Pulmonary artery endothelial cell (primary cell): ENCODE results near the gene WWOX. TPM values are rescaled to one million over a fixed set of nuclear protein-coding genes. Genes with fewer than 3 reads are reported as not detected.
"Not testable (repeated sequence)": the region's sequence is repeated elsewhere in the genome, so short reads cannot be mapped to it uniquely, and the experiment has no call there.

Experiments
- DNase-seq: peaks from one replicate; pipeline ENCODE4 v3.0.0-alpha.2; 2011; ENCODE audit warnings: low read depth, low spot score
- total RNA-seq: library from RNA; depleted of rRNA; stranded (reverse); fragments of >200 nt; gene quantifications from 2 replicates; pipeline ENCODE4 v1.2.3, GENCODE V29; 2014

The WWOX gene
- total RNA-seq, 1 donor from 2014 or later = 15.9 TPM

DNA sequence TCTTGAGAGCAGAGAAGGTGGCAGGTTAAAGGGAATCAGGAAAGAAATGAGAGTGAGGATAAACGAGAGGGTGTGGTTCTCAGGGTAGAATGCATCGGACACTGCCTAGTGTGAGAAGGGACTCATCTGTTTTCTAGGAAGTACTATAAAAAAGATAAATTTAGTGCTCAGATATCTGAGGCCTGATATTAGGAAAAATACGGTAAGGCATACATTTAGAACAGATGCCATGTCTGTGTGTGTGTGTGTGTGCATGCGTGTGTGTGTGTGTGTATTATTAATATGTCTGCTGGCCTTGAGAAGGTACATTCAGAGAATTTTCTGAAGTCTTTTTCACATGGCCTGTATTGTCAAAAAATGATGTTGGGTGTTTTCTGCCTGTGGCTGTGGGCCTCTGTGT, 1086.3 kb downstream of the WWOX start:
- no peak for DNase-seq

DNA sequence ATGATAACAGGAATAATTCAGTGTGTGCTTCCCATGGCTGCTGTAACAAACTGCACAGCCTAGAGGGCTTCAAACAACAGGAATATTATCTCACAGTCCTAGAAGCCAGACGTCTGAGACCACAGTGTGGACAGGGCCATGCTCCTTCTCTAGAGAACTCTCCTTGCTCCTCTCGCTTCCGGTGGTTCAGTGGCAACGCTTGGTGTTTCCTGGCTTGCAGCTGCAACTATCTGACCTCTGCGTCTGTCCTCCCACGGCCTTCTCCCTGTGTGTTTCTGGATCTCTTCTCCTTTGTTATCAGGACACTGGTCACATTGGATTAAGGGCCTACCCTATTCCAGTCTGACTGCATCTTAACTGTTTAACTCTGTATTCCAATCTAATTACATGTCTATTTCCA, 1086.7 kb downstream of the WWOX start:
- DNase-seq = no peak

DNA sequence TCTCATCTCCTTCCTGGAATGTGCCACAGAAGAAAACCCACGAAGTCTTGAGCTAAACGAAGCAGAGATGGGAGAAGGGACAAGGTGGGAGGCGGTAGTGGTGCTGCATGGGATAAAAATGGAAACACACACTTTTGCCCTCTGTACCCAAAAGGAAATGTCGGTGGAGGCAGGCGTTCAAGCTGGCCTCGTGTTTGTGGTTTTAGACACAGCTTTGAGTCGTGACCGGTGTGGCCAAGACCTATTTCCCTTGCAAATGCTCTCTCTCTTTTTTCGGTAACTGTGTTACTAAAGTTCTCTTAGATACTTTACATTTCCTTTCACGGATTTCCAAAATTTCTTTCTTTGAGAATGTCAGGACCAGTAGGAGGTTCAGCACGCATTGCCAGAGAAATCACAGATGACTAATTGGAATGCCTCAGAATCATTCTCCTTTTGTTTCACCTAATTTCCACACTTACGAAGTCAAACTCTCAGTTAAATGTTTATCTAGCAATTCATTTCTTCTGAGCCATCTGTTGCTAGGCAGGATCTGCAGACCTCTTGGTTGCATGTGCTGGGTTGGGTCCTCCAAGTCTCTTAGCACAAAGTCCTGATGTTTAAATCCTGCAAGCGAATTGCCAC, 1088.8 kb downstream of the WWOX start:
- DNase-seq = no peak

DNA sequence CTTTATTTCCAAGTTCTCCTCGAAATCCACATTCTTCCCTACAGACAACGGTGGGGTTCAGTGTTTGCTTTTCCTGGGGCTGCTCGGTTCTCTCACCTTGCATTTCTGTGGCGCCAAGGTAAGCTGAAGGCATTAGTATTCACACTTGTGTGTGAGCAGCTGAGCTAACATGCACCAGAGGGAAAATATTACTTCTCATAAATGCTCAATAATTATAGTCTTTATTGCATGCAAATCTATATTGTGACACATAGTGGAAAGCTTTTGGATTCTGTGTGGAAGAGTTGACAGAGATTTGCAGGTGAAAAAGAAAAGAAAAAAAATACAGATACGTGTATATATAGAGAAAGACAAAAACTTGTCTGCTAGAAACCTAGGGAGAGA, 1089.3 kb downstream of the WWOX start:
- DNase-seq = no peak

DNA sequence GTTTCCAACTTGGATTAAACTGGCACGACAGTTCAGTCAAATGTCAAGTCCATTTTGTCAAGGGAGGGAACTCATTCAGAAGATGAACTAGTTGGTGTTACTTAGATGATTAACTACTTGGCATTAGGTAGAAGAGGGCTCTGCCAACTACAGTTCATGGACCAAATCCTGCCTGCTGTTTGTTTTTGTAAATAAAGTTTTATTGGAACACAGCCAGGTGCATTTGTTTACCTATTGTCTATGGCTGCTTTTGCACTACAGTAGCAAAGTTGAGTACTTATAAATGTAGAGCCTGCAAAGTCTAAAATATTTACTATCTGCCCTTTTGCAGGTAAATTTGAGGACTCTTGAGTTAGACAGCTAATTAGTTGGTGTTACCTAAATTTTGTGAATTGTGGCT, 1091.1 kb downstream of the WWOX start:
- DNase-seq = no peak

DNA sequence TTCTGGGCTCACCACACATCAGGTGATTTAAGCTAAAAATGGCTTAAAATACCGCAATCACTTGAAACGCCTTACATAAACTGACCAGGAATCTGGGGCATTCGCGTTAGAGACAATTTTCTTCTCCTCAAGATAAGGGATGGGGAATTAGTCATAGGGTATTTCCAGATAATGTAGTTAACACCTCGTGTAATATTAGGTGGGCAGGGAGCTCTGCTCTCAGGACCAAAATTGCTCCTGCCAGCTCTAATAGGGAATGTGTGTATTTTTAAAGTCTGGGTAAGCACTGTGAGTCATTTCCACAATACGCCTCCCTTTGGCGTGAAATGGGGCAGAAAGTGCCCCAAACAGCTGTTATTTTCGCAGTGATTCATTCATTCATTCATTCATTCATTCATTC, 1092.5 kb downstream of the WWOX start:
- DNase-seq = no peak

DNA sequence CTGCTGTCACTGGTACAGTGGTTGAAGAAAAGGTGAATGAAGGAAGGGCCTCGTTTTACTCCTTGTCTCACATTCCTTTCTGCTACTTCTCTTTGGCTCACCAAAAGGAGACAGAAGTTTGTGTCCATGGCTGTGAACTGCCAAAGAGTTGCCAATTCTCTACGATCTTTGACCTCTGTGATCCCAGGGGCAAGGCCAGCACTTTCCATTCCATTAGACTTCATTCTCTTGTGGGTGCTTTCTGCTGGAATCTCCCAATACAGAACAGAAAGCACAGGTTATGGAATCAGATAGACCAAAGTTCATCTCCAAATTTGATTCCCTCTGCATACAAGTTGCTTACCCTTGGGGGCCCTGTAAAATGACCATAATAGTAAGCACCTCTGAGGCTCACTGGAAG, 1093.5 kb downstream of the WWOX start:
- DNase-seq = no peak

DNA sequence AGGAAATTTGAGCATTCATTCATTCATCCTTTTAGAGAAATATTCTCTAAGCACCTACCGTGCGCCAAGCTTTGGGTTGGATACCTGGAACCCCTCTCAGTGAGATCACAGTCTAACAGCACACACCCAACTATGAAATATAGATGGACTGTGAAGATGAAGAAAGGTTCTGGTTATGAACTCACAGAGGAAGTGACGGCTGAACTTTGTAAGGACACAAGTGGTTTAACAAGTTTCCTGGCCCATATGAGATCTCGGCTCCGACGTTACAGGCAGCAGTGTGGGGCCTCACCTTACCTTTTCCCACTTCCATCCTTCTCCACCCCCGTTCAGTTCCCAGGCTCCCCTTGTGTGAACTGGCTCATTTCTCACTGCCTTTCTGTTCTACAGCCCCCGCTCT, 1094.8 kb downstream of the WWOX start:
- no peak for DNase-seq

DNA sequence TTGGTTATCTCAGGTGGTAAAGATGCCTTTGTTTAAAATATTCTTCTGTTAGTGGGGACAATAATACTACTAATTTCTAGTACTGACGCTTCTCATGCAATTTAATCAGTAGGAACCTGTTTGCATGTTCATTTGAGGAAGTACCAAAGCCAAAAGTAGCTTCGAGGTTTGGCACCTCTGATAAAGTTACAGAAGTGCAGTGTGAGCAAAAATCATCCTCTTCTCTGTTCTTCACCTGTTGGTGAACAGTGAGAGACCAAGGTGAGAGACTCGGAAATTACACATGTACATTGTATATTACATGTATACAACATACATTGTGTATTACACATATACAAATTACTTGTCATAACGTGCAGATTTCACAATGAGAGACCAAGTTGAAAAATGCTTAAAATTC, 1096.5 kb downstream of the WWOX start:
- no peak for DNase-seq

DNA sequence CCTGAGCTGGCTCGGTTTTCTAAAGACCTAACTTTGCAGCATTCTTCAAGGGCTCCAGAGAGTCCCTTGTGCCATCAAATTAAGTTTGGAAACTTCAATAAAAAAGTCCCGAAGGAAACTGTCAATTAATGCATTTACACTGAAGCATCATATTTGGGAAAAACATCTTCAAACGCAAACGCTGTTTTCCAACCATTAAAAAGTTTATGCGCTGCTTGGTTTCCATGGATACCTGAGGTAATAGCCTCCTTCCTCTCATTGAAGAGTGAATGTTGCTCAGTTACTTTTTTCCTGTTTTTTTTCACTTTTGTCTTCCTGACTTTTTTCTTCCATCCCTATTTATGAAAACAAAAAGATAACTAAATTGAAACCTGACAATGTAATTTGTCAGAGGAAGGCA, 1102.0 kb downstream of the WWOX start:
- no peak for DNase-seq

DNA sequence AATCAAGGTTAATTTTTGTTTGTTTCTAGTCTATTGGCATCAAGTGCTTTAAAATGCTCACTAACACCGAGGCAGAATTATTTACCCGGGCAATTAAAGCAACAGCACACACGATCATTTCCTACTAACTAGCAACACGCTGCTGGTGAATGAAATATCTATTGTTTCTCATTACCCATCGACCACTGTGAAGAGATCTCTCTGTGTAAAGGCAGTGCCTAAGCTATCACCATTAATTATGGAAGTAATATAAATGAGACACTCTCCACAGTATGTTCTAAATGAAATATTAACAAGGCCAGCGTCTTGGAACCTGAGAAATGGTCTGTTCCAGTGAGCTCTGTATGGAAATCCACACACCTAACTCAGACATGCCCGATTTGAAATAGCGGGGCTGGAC, 1103.5 kb downstream of the WWOX start:
- no peak for DNase-seq

DNA sequence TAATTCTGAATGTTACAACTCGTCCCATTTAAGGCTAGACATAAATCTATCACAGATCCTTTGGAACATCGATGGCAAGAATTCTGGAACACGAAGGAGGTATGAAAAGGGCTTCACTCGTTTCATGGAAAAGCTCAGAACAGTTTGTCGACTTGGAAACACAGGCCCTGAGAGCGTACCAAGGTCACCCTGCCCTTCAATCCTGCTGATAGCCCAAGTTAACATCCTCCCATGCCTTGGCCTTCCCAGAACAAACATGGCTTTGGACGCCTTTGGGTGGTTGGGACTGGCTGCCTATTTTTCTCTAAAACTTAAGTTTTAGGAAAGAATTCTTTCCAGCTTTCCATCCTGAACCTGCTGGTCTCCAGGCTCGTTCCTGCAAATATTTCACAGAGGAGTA, 1105.0 kb downstream of the WWOX start:
- DNase-seq = no peak

DNA sequence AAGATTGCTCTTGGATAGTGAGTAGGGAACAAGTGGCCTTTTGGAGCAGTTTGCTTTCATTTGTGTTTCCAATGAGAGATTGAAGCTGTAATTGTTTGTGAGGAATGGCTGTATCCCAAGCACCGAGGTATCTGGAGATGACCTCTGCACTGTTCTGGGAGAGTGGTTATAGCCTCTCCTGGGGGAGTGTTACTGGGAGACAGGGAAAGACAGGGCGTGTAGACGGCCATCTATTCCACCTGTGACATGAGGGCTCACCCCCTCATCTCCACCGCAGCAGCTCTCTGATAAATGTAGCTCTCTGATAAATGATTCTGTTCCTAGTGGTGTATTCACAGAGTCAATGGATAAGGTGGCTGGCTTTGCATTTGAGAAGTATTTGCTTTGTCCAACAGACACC, 1107.4 kb downstream of the WWOX start:
- no peak for DNase-seq

DNA sequence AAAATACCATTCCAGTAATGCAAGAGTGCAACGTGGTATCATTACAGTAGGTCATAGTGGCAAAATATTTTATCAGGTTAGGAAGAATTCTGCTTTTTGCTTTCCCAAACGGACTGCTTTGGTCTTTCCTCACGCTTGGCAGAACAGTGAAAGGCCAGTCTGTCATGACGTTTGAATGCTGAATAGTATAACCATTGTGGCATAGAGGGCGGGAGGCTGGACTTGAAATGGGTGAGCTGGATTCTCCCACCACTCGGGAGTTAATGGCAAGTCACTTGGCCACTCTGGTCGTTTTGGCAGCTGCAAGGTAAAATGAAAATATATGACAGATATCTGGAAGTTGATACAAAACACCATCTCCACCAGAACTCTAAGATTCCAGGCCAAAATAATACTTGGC, 1109.9 kb downstream of the WWOX start:
- DNase-seq = no peak

DNA sequence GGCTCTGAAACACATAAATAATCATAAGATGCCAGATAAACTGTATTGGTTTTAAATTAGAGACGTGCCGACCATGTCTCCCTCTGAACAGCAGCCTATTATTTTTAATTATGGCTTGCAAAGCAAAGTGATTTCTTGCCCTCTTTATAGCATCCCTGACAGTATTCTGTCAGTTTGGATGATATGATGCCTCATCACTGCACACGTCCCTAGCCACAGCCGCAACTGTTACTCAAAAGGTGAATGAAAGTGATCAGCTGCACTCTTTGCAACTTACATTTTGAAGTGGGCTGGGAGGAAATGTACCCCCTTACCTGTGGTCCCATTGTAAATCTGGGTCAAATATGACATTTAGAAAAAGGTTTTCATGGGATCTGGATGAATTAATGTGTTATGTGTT, 1111.2 kb downstream of the WWOX start:
- no peak for DNase-seq

DNA sequence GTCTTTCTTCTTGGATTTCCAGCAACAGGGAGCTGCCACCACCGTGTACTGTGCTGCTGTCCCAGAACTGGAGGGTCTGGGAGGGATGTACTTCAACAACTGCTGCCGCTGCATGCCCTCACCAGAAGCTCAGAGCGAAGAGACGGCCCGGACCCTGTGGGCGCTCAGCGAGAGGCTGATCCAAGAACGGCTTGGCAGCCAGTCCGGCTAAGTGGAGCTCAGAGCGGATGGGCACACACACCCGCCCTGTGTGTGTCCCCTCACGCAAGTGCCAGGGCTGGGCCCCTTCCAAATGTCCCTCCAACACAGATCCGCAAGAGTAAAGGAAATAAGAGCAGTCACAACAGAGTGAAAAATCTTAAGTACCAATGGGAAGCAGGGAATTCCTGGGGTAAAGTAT, 1112.1 kb downstream of the WWOX start:
- no peak for DNase-seq

DNA sequence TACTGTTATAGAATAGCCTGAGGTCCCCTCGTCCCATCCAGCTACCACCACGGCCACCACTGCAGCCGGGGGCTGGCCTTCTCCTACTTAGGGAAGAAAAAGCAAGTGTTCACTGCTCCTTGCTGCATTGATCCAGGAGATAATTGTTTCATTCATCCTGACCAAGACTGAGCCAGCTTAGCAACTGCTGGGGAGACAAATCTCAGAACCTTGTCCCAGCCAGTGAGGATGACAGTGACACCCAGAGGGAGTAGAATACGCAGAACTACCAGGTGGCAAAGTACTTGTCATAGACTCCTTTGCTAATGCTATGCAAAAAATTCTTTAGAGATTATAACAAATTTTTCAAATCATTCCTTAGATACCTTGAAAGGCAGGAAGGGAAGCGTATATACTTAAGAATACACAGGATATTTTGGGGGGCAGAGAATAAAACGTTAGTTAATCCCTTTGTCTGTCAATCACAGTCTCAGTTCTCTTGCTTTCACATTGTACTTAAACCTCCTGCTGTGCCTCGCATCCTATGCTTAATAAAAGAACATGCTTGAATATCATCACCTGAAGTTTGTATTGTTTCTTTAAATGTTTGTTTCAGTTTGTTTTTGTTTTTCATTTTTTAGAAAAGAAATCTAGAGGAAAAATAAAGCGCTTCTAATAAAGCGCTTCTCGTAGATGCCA, 1112.8 kb downstream of the WWOX start:
- DNase-seq = no peak

DNA sequence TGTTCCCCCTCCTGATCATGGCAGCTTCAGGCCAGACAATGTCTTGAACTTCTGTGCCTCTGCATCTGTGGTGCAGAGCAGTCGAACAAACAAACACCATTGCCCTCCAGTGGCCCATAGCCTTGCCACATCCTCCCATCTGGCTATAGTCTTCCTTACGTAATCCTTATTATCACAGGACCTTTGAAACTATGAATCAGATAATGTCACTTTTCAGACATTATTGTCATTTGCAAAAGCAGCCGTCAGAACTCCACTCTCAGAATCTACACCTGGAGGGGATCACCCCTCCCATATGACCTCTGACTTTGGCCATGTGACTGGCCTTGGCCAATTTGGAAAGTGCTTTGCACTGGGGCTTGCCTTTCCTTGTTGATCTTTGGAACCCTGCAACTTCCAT, 1113.8 kb downstream of the WWOX start:
- no peak for DNase-seq

DNA sequence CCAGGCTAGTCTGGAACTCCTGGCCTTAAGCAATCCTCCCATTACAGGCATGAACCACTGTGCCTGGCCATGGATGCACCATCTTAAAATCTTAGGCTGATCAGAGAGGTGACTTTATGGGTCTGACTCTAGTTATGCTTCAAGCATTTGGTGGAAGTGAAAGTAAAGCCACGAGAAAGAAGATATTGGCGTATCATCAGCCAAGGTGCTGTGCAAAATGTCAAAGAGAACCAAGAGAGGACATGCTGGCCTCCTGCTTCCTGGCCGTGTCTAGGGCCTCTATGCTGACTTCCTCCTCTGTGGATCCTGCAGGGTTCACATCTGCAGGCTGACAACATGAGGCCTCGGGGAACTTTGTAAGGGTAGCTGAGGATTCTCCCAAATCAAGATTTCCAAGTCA, 1115.8 kb downstream of the WWOX start:
- DNase-seq = no peak

DNA sequence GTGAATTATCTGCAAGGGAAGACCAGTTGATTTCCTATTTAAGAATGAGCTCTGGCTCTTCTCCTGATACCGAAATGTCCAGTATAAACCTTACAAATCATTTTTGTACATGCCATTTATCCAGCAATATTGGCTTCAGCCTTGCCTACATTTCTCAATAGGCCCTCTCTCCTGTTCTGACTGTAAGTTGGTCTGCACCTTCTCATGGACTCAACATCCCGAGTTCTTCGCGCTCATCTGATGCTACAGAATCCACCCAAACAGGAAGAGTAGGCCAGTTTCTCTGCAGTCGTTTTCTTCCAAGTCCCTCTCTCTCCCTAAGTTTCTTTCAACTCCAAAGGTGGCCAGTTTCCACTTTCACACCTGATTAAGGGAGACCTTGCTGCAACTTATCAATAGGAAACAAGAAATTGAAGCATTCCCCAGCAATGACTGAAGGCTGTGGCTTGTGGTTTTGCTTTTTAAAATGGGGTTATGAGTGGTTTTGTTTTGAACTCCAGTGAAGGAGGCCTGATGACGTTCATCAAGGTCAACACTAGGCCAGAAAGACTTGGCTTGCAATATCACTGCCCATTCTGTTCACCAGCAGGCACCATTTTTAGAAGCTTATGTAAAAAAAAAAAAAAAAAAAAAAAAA, 1118.0 kb downstream of the WWOX start:
- DNase-seq = no peak

DNA sequence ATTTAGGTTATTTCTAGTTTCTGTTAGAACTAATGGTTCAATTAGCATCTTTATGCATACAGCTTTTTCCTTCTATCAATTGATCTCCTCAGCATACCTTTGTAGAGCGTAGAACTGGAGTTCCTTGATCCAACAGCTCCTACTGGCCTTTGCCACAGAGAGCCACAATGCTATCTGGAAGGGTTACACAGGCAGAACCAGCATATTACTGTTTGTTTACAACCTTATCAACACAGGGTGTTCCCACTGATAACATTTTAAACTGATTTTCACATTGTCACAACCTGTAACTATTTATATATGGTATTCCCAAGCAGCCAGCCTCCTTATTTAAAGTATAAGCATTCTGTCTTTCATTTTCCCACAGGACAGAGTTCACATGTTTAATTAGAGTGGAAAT, 1118.9 kb downstream of the WWOX start:
- DNase-seq = no peak

DNA sequence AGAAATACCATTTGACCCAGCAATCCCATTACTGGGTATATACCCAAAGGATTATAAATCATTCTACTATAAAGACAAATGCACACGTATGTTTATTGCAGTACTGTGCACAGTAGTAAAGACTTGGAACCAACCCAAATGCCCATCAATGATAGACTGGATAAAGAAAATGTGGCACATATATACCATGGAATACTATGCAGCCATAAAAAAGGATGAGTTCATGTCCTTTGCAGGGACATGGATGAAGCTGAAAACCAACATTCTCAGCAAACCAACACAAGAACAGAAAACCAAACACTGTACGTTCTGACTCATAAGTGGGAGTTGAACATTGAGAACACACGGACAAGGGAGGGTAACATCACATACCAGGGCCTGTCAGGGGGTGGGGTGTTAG, 1126.5 kb downstream of the WWOX start:
- DNase-seq = not testable (repeated sequence)

DNA sequence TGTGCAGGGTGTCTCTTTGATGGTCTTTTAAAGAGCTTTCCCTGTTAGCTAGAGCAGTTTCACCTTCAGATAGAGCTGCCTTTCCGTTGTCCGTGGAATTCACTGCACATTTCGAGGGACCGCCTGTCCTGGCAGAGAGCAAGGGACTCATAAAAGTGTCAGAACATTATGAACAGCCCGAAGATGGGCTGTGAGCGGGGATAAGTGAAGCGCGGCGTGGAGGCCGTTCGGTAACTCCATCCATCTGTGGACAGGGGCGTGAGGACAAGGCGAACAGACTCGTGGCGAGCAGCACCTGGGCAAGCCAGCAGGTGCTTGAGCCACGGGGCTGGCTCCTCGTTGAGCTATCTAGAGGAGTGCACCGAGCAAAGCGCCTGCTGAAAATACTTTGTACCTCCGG, 1129.9 kb downstream of the WWOX start:
- no peak for DNase-seq
